8988T (cell line): ENCODE data around the gene GZMB.
"Not testable (repeated sequence)": the region's sequence is repeated elsewhere in the genome, so short reads cannot be mapped to it uniquely, and the experiment has no call there.

Experiments used
- DNase-seq: peaks from one replicate; pipeline ENCODE4 v3.0.0; 2011

The GZMB gene

DNA sequence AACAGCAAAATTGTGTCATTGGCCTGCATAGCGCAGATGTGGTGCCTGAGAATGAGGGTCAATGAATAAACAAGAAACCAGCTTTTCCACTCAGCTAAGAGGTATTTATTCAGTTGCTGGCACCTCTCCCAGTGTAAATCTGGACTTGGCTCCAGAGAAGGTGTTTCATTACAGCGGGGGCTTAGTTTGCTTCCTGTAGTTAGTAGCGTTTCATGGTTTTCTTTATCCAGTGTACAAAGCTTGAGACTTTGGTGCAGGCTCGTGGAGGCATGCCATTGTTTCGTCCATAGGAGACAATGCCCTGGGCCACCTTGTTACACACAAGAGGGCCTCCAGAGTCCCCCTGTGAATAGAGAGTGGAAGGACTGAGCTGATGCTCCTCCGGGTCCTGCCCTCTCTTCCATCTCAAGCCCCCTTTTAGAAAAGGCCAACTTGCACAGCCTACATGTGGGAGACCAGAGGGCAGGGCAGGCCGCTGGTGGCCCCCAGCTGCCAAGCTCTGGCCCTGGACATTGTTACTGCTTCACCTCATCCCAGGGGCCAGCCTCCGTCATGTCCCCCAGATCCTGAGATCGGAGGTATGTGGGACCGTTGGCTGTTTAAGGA lies 3.0 kb downstream of the GZMB start:
- DNase-seq, result no peak

DNA sequence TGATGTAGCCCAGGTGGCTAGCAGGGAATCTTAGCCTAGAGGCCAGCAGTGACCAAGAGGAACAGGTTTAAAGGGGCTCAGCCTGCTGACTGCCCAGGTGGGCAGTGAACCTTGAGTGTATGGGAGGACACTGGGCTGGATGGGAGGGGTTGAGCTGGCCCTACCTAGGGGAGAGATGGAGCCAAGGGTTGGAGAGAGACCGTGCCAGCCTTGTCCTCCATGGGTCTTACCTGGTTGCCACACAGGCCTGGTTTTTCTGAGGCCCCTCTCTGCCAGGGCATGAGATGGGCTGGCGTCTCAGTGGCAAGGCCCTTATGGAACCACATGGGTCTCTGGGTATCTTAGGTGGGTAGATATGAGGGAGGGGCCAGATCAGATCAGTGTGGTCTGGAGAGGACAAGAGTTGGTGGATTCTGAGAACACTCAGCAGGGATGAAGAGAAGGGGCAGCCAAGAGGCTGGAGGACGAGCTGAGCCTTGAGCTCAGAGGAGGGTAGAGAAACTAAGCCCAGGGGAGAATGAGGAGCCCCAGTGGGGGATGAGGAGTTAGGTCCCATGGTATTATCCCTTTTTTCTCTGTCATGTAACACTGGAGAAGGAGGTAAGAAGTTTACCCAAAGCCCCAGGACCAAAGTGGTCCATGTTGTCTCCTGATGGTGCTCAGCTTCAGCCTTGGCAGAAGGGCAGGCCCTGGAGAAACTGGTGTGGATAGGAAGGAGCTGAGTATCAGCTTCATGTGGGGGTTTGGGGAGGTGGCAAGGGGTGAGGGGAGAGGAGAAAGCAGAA lies 3.7 kb downstream of the GZMB start:
- no peak for DNase-seq

DNA sequence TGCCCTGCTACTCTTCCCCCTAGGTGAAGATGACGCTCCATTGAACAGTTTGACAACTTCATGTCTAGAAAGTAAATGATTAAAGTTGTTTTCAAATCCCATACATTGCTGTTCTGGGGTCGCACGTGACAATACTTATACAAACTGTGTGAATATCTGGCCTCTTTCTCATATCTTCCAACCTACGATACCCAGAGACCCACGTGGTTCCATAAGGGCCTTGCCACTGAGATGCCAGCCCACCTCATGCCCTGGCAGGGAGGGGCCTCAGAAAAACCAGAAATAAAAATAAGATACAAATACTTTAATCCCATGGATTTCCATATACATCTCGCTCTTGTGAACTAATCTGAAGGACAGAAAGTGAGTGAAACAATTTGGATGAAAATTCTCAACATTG lies 4.5 kb downstream of the GZMB start:
- DNase-seq, result no peak

DNA sequence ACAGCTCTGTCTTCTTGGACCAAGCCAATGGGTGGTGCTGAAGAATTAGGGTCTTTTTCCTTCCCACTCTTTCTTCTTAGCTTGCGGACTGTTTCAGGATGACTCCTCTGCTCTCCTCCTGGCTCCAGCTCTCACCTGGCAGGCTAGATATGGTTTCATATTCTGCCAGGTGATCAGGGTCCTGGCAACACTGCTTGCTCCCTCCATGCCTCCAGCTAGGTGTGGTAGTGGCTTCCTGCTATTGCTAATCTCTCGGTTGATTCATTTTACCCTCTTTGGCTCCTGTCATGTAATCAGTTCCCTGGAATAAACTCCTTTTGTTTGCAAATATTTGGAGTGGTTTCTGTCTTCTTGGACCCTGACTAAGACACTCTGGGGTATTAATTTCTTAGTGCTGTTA lies 20.2 kb downstream of the GZMB start:
- DNase-seq, result no peak

DNA sequence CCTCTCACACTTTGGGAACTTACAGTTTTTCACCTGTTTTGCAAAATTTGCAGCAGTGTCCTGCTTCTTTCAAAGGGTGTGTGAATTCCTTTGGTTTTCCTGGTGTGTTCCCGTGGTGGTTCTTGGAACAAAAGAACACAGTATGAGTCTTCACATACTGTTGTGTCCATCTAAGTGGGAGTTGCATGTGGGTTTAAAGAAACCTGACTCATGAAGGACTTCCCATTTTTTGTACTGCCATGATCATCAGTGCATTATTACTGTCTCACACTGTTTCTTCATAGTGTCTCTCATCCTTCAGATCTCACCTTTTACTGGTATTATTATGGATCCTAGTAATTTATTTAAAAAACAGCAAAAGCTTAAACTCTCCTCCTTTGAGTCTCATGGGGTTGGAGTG lies 20.7 kb downstream of the GZMB start:
- no peak for DNase-seq

DNA sequence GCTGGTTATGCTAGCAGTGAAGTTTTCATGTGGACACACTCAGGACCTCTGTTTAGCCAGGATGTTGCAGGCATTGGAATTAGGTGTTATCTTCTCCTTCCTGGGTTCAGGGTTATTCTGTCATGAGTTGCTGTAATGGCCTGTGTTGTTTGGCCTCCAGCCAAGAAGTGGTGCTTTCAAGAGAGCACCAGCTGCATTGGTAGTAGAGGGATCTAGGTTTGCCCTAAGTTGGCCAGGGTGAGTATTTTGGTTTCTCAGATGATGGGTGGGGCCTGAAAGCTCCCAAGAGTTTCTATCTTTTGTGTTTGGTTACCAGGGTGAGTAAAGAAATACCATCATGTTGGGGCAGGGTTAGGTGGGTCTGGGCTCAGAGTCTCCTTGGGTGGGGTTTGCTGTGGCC lies 21.8 kb downstream of the GZMB start:
- no peak for DNase-seq

DNA sequence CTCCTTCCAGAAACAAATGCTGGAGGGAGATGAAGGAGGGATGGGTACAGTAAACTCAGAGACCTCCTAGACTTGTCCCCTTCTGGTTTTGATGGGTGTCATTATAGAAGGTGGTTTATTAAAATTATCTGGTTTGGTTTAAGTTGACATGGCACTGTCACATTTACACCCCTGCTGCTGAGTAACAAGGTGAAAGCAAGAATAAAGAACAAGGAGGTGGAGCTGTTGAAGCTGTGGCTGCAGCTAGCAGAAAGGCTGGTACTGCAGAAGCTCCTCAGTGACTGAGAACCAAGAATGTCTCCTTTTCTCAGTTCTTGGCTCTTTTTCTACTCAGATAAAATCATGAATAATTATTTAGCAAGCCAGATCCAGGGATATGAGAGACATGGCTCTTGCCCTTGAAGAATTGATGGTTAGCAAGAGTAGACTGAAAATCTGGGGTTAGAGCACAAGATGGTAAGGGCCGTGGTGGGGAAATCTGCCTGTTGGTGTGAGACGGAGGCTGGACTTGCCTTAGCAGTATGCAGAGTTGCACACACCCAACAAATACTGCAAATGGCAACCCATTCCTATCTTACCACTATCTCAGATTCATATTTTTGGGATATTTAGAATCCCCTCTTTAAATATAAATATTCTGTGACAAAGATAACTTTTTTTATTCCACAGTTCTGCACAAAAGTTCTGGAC lies 24.2 kb downstream of the GZMB start, which contains the start of gene GZMH:
GZMH (minus strand) TSS at position 31 of the 690 bp plus-strand sequence. CDS start 72 bp downstream, outside the sequence.
- DNase-seq, result no peak

DNA sequence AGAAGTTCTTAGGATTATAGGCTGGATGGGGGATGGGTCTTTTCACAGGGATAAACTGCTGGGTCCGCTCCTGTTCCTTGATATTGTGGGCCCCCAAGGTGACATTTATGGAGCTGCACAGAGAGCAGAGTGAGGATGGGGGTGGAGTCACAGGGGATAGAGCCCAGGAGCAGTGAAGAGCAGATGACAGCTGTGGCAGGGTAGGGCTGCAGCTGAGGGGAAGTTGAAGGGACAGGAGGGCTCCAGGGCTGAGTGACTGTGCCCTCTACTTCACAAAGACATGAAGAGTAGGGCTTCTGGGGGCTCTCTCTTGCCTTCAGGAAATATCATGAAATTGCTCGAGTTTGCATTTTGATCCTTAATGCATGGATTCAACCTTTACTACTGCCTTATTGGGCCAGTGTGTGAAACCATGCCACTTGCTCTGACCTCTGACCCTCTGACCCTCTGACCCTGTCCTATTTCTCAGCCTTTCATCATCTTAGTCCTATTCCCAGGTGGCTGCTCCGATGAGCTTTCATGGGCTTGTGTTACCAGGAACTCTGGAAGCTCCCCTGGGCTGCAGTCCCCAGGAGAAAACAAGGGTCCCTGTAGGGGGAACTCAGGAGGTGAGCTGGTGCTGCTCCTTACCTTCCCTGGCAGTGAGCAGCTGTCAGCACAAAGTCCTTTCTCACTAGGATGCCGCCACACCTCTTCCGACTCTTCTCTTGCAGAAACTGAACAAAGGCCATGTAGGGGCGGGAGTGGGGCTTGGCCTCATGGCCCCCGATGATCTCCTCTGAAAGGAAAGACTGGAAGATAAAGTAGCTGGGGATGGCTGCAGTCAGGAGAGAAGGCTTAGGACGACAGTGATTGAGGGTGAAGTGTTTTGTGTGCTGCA lies 26.1 kb downstream of the GZMB start:
- no peak for DNase-seq

DNA sequence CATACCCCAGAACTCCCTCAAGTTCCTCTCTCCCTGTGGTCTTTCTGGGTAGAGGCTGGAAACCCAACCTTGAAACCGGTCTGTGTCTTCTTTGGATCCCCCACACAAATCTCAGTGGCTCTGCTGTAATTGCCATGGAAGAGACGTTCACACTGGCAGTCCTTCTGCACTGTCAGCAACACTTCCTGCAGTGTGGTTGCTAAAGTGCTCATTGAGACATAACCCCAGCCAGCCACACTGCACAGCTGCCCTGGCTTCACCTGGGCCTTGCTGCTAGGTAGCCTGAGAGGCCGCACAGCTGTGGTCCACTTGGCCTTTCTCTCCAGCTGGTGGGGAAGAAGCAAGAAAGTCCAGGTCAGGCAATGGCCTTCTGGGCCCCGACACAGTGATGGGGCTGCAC lies 26.9 kb downstream of the GZMB start:
- no peak for DNase-seq

DNA sequence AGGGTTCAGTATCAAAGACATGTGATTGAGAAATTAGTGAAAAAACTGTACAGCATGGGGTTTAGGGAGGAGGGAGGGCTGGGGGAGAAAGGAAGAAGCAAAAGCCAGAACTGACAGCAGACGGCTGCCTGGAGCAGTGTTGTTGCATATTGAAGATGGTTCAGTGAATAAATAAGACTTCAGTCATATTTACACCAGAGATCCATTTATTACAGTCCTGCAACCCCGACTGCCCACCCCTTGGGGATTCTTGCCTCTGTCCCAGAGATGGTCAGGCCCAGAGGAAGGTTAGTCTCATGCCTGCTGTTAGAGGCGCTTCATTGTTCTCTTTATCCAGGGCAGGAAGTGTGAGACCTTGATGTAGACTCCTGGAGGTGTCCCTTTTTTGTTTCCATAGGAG lies 27.7 kb downstream of the GZMB start:
- no peak for DNase-seq

DNA sequence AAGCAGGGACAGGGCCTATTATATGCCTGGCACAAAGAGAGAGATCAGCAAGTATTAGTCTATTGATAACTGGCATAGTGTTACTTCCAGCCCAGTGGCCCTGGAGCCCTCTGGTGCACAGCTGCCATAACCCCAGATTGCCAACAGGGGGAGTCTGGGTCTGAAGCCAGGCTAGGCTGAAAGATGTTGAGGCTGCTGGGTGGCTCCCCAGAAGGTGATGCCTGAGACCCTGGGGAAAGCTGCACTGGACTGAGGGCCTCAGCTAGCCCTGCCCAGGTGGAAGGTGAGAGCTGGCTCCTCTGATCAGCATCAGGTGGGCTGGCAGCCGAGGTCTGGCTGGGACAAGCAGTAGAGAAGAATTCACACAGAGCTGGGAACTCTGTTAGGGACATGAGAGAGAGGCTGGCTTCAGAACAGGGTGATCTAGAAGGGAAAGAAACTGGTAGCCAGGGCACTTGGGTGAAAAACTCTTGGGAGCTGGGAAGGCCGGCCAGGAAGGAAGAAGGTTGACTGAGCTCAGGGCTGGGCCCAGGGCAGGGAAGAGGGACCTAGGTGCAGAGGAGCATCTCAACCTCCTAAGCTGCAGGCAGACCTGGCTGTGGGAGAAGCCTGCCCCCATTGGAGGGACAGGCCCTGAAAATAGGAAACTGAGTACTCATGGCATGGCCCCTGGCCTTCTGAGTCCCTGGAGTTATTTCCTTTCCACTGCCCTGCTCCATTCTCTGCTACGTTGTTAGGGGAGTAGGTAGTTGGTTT lies 28.4 kb downstream of the GZMB start:
- DNase-seq, result no peak

DNA sequence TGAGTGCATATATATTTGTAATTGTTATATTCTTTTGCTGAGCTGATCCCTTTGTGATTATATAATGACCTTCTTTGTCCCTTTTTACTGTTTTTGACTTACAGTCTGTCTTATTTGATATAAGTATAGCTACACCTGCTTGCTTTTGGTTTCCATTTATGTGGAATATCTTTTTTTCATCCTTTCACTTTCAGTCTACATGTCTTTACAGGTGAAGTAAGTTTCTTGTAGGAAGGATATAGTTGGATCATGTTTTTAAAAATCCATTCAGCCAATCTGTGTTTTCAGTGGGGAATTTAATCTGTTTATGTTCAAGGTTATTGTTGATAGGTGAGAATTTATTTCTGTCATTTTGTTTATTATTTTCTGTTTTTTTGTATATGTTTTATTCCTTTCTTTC lies 36.6 kb downstream of the GZMB start:
- DNase-seq, result no peak

DNA sequence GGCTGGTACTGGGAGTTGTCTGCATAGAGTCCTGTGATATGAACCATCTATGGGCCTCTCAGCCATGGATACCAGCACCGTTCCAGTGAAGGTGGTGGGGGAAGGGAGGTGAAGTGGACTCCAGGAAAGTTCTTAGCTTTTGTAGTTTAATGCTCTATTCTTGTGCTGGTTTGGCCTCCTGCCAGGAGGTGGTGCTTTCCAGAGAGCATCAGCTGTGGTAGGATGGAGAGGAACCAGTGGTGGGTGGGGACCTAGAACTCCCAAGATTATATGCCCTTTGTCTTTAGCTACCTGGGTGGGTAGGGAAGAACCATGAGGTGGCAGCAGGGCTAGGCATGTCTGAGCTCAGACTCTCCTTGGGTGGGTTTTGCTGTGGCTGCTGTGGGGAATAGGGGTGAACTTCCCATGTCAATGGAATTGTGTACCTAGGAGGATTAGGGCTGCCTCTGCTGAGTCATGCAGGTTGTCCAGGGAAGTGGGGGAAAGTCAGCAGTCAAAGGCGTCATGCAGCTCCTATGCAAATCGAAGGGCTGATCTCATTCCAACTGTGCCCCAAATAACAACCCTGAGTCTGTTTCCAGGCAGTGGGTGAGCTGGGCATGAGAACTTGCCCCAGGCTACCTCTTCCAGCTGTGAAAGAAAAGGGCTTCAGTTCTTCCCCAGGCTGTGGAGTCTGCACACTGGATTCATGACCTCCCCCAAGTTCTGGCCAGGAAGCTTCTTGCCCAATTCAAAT lies 38.7 kb downstream of the GZMB start:
- DNase-seq, result no peak

DNA sequence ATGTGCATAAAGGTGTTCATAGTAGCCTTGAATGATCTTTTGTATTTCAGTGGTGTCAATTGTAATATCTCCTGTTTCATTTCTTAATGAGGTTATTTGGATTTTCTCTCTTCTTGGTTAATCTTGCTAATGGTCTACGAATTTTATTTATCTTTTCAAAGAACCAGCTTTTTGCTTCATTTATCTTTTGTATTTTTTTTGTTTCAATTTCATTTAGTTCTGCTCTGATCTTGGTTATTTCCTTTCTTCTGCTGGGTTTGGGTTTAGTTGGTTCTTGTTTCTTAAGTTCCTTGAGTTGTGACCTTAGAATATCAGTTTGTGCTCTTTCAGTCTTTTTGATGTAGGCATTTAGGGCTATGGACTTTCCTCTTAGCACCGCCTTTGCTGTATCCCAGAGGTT lies 43.0 kb downstream of the GZMB start:
- not testable (repeated sequence) for DNase-seq

DNA sequence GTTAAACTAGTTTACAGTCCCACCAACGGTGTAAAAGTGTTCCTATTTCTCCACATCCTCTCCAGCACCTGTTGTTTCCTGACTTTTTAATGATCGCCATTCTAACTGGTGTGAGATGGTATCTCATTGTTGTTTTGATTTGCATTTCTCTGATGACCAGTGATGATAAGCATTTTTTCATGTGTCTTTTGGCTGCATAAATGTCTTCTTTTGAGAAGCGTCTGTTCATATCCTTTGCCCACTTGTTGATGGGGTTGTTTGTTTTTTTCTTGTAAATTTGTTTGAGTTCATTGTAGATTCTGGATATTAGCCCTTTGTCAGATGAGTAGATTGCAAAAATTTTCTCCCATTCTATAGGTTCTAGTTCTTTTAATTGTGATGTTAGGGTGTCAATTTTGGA lies 49.6 kb downstream of the GZMB start:
- not testable (repeated sequence) for DNase-seq
